H9 (cell line): ENCODE measurements around the gene SLC35A4. TPM values are rescaled to one million over a fixed set of nuclear protein-coding genes. Genes with fewer than 3 reads are reported as not detected.

Experiments used
- DNase-seq: peaks from one replicate; pipeline ENCODE4 v3.0.0-alpha.2; 2017
- H2AFZ ChIP-seq: one replicate; pipeline ENCODE4 v1.6.1; 2013; ENCODE audit warnings: mild to moderate bottlenecking, low read length, control low read depth, moderate library complexity
- H2AK5ac ChIP-seq: 2 replicates; pipeline ENCODE4 v1.6.1; 2013; ENCODE audit warnings: low read length, control low read depth, mixed read lengths; ENCODE audit not compliant: insufficient read length
- H2BK120ac ChIP-seq: one replicate; pipeline ENCODE4 v1.6.1; 2013; ENCODE audit warnings: low read depth, mild to moderate bottlenecking, low read length, control low read depth, inconsistent platforms; ENCODE audit not compliant: poor library complexity, severe bottlenecking
- H2BK12ac ChIP-seq: 2 replicates; pipeline ENCODE4 v1.6.1; 2013; ENCODE audit warnings: low read length, control low read depth, mixed read lengths, low read depth; ENCODE audit not compliant: insufficient read length
- H2BK15ac ChIP-seq: 2 replicates; pipeline ENCODE4 v1.6.1; 2013; ENCODE audit warnings: low read depth, low read length, control low read depth
- H2BK20ac ChIP-seq: one replicate; pipeline ENCODE4 v1.6.1; 2013; ENCODE audit warnings: low read depth, mild to moderate bottlenecking, low read length, control low read depth, inconsistent platforms; ENCODE audit not compliant: poor library complexity, severe bottlenecking
- H2BK5ac ChIP-seq: 2 replicates; pipeline ENCODE4 v1.6.1; 2013; ENCODE audit warnings: low read length, control low read depth, mixed read lengths; ENCODE audit not compliant: insufficient read length
- H3K14ac ChIP-seq: 2 replicates; pipeline ENCODE4 v1.6.1; 2013; ENCODE audit warnings: low read length, control low read depth; ENCODE audit not compliant: insufficient read depth
- H3K18ac ChIP-seq: 2 replicates; pipeline ENCODE4 v1.6.1; 2013; ENCODE audit warnings: low read depth, mild to moderate bottlenecking, mixed read lengths, low read length, control low read depth; ENCODE audit not compliant: insufficient read length
- H3K23ac ChIP-seq: 2 replicates; pipeline ENCODE4 v1.6.1; 2013; ENCODE audit warnings: low read length, control low read depth, mixed read lengths, low read depth; ENCODE audit not compliant: insufficient read length
- H3K23me2 ChIP-seq: 2 replicates; pipeline ENCODE4 v1.6.1; 2013; ENCODE audit warnings: low read depth, mild to moderate bottlenecking, mixed read lengths, low read length, control low read depth; ENCODE audit not compliant: insufficient read length, poor library complexity, severe bottlenecking
- H3K27ac ChIP-seq: 2 replicates; pipeline ENCODE4 v1.5.1; 2013; ENCODE audit warnings: low read length, control low read depth, mixed read lengths, low read depth; ENCODE audit not compliant: insufficient read length
- H3K27me3 ChIP-seq: 2 replicates; pipeline ENCODE4 v1.6.1; 2013; ENCODE audit warnings: low read length, control low read depth, inconsistent platforms; ENCODE audit not compliant: insufficient read depth
- H3K4ac ChIP-seq: 2 replicates; pipeline ENCODE4 v1.6.1; 2013; ENCODE audit warnings: low read depth, mild to moderate bottlenecking, control low read depth, inconsistent platforms, low read length, moderate library complexity
- H3K4me1 ChIP-seq: 2 replicates; pipeline ENCODE4 v1.6.1; 2013; ENCODE audit warnings: low read length, control low read depth, inconsistent platforms; ENCODE audit not compliant: insufficient read depth
- H3K4me2 ChIP-seq: 2 replicates; pipeline ENCODE4 v1.6.1; 2013; ENCODE audit warnings: low read length, control low read depth, mixed read lengths; ENCODE audit not compliant: insufficient read length, insufficient read depth
- H3K56ac ChIP-seq: 2 replicates; pipeline ENCODE4 v1.6.1; 2013; ENCODE audit warnings: low read depth, mild to moderate bottlenecking, mixed read lengths, low read length, control low read depth; ENCODE audit not compliant: insufficient read length
- H3K79me1 ChIP-seq: 2 replicates; pipeline ENCODE4 v1.6.1; 2013; ENCODE audit warnings: low read depth, mild to moderate bottlenecking, moderate library complexity, low read length, control low read depth, inconsistent platforms; ENCODE audit not compliant: insufficient read depth, poor library complexity, severe bottlenecking
- H3K79me2 ChIP-seq: 2 replicates; pipeline ENCODE4 v1.6.1; 2013; ENCODE audit warnings: low read length, control low read depth, inconsistent platforms; ENCODE audit not compliant: insufficient read depth
- H3K9ac ChIP-seq: 2 replicates; pipeline ENCODE4 v1.6.1; 2013; ENCODE audit warnings: low read length, control low read depth, mixed read lengths; ENCODE audit not compliant: insufficient read length; ENCODE audit errors: extremely low read depth
- H3K9me3 ChIP-seq: one replicate; pipeline ENCODE4 v1.6.1; 2013; ENCODE audit warnings: low read depth, low read length, inconsistent platforms; ENCODE audit not compliant: control insufficient read depth
- H3T11ph ChIP-seq: one replicate; pipeline ENCODE4 v1.6.1; 2013; ENCODE audit warnings: mild to moderate bottlenecking, low read length, control low read depth, inconsistent platforms
- H4K20me1 ChIP-seq: one replicate; pipeline ENCODE4 v1.6.1; 2013; ENCODE audit not compliant: control insufficient read depth, insufficient read length, insufficient read depth
- H4K5ac ChIP-seq: 2 replicates; pipeline ENCODE4 v1.6.1; 2013; ENCODE audit warnings: low read depth, mild to moderate bottlenecking, mixed read lengths, low read length, control low read depth; ENCODE audit not compliant: insufficient read length
- H4K8ac ChIP-seq: replicated peaks from 2 replicates; pipeline ENCODE4 v1.6.1; 2013; ENCODE audit warnings: low read length, control low read depth, mixed read lengths, low read depth; ENCODE audit not compliant: insufficient read length
- H4K91ac ChIP-seq: 2 replicates; pipeline ENCODE4 v1.6.1; 2013; ENCODE audit warnings: low read depth, mild to moderate bottlenecking, moderate library complexity, mixed read lengths, low read length, control low read depth; ENCODE audit not compliant: insufficient read length
- H3K27ac Mint-ChIP-seq, 3 experiments: 2 replicates in 2 of 3; 3 replicates in 1 of 3; pipeline ENCODE4 v1.8.0; 2020 to 2021; ENCODE audit warnings: mixed read lengths in 3 of 3, mild to moderate bottlenecking in 1 of 3, moderate library complexity in 1 of 3
- H3K27me3 Mint-ChIP-seq: 2 replicates; pipeline ENCODE4 v1.8.0; 2021; ENCODE audit warnings: low read depth, mild to moderate bottlenecking, moderate library complexity, mixed read lengths
- H3K36me3 Mint-ChIP-seq, 3 experiments: 2 replicates in 2 of 3; 3 replicates in 1 of 3; pipeline ENCODE4 v1.8.0; 2020 to 2021; ENCODE audit warnings: low read depth in 3 of 3, mixed read lengths in 3 of 3; ENCODE audit not compliant: insufficient read depth in 1 of 3
- H3K4me1 Mint-ChIP-seq, 2 experiments: 2 replicates each; pipeline ENCODE4 v1.8.0; 2020; ENCODE audit warnings: mixed read lengths in 2 of 2
- H3K4me3 Mint-ChIP-seq, 2 experiments: 2 replicates in 1 of 2; 3 replicates in 1 of 2; pipeline ENCODE4 v1.8.0; 2020 to 2021; ENCODE audit warnings: mild to moderate bottlenecking in 2 of 2, mixed read lengths in 2 of 2, moderate library complexity in 1 of 2
- H3K9me3 Mint-ChIP-seq, 2 experiments: 2 replicates in 1 of 2; 3 replicates in 1 of 2; pipeline ENCODE4 v1.8.0; 2020; ENCODE audit warnings: mild to moderate bottlenecking in 2 of 2, mixed read lengths in 2 of 2, moderate library complexity in 1 of 2
- CTCF ChIP-seq: fragments of 200-600 bp; sonication (generic); conservative IDR thresholded peaks from 3 replicates; pipeline ENCODE4 v1.8.0; 2021; ENCODE audit warnings: antibody characterized with exemption, mild to moderate bottlenecking
- WGBS: extraction: QIAGEN DNeasy Blood & Tissue Kit; methylation state at CpG from one replicate; pipeline ENCODE4 v1.1.7; 2013; ENCODE audit warnings: missing lambda C conversion rate, low lambda C conversion rate, mixed read lengths; ENCODE audit not compliant: insufficient read length; ENCODE audit errors: extremely low coverage; 5-methylcytosine and 5-hydroxymethylcytosine counted together
- microRNA-seq: library from miRNA; unstranded; fragments of <30 nt; microRNA quantifications from one replicate; pipeline ENCODE4, GENCODE V29; 2020; ENCODE audit warnings: borderline microRNAs expressed
- total RNA-seq: library from RNA; stranded (reverse); gene quantifications from 2 replicates; pipeline ENCODE4 v1.2.1, GENCODE V29; 2021

SLC35A4 gene
- total RNA-seq, 1 experiment from 2014 or later, result 92.0 TPM

- no peak overlapping the region for H3K27ac Mint-ChIP-seq
- Histone ChIP-seq H3K79me1 (no peaks in the 10 kb centered on the region), H4K91ac (no peak overlapping the region), H2AK5ac (no peak overlapping the region), H3K27me3 (no peaks in the 10 kb centered on the region), H4K5ac (no peak overlapping the region), H3K4me2 (no peak overlapping the region), H3K9me3 (no peaks in the 10 kb centered on the region), H3K9ac (no peak overlapping the region), H3K14ac (no peak overlapping the region), H3K18ac (no peak overlapping the region), H2AFZ (no peak overlapping the region), H2BK12ac (no peak overlapping the region), H3K4me1 (no peaks in the 10 kb centered on the region), H3K23ac (no peak overlapping the region), H3K23me2 (no peaks in the 10 kb centered on the region), H3T11ph (no peak overlapping the region), H3K79me2 (no peaks in the 10 kb centered on the region), H2BK20ac (no peak overlapping the region), H2BK15ac (no peak overlapping the region), H4K8ac (no peak overlapping the region), H4K20me1 (no peaks in the 10 kb centered on the region), H3K27ac (no peak overlapping the region), H2BK5ac (no peak overlapping the region), H3K56ac (no peak overlapping the region), H3K4ac (no peak overlapping the region), H2BK120ac (no peak overlapping the region)
- no peak for DNase-seq
- H3K36me3 Mint-ChIP-seq, result peaks cover 0 to 3% (median 2%) of the 10 kb centered on the region in 3 experiments; a peak in 1 of 7 replicates
- peaks cover 5% of the 10 kb centered on the region for H3K27me3 Mint-ChIP-seq
- TF ChIP-seq CTCF, result no peak
- no CpG with 5 or more reads among the region's 2 CpGs for WGBS
- no peak overlapping the region for H3K4me3 Mint-ChIP-seq
- H3K4me1 Mint-ChIP-seq, result no peaks in the 10 kb centered on the region
- H3K9me3 Mint-ChIP-seq, result peaks cover 44 to 66% of the 10 kb centered on the region in 2 experiments
These were observed 46.4 kb downstream of the SLC35A4 start for GRCh38 chr5:140611020-140611521.

Small RNA genes lying within 50 kb of the gene (microRNA-seq; reads per million reads assigned to microRNA genes)
- gene MIR6831, result not detected

Other genes with a start within 250 kb of the SLC35A4 start
- 2.4 and 2.5 TPM in 2 replicates for gene HBEGF, start 218.2 kb upstream of the SLC35A4 start, total RNA-seq
- gene SLC4A9, start 204.6 kb upstream of the SLC35A4 start, total RNA-seq, result 0.07 TPM in 1 of 2 replicates, not detected in the other
- gene ANKHD1, start 163.0 kb upstream of the SLC35A4 start, total RNA-seq, result 102 and 105 TPM in 2 replicates
- 7.7 and 10.1 TPM in 2 replicates for gene EIF4EBP3, start 17.2 kb upstream of the SLC35A4 start, total RNA-seq
- 49.3 and 54.0 TPM in 2 replicates for gene SRA1, start 7.4 kb upstream of the SLC35A4 start, total RNA-seq
- 23.8 and 23.9 TPM in 2 replicates for gene APBB3, start 230 bp upstream of the SLC35A4 start, total RNA-seq
- 0.13 TPM in 1 of 2 replicates, not detected in the other for gene CD14, start 68.3 kb downstream of the SLC35A4 start, total RNA-seq
- gene TMCO6, start 74.6 kb downstream of the SLC35A4 start, total RNA-seq, result 37.3 and 39.3 TPM in 2 replicates
- 84.9 and 86.6 TPM in 2 replicates for gene NDUFA2, start 82.8 kb downstream of the SLC35A4 start, total RNA-seq
- 75.2 and 79.3 TPM in 2 replicates for gene IK, start 83.0 kb downstream of the SLC35A4 start, total RNA-seq
- 24.7 and 26.6 TPM in 2 replicates for gene WDR55, start 100.1 kb downstream of the SLC35A4 start, total RNA-seq
- gene DND1, start 108.7 kb downstream of the SLC35A4 start, total RNA-seq, result 2.3 and 2.4 TPM in 2 replicates
- 70.2 and 76.3 TPM in 2 replicates for gene HARS1, start 126.5 kb downstream of the SLC35A4 start, total RNA-seq
- 20.2 and 20.5 TPM in 2 replicates for gene HARS2, start 126.6 kb downstream of the SLC35A4 start, total RNA-seq
- 61.0 and 61.8 TPM in 2 replicates for gene ZMAT2, start 135.6 kb downstream of the SLC35A4 start, total RNA-seq
- 0.44 and 0.61 TPM in 2 replicates for gene PCDHA1, start 221.3 kb downstream of the SLC35A4 start, total RNA-seq
- gene PCDHA2, start 230.0 kb downstream of the SLC35A4 start, total RNA-seq, result 0.18 and 0.20 TPM in 2 replicates
- 0.20 TPM in 1 of 2 replicates, not detected in the other for gene PCDHA3, start 236.2 kb downstream of the SLC35A4 start, total RNA-seq
- gene PCDHA4, start 242.2 kb downstream of the SLC35A4 start, total RNA-seq, result 3.5 and 3.9 TPM in 2 replicates